Fibroblast of villous mesenchyme (primary cell): Measurements from ENCODE around the gene CACNG4. TPM values are rescaled to one million over a fixed set of nuclear protein-coding genes. Genes with fewer than 3 reads are reported as not detected.

Experiments used
- DNase-seq: peaks from one replicate; pipeline ENCODE4 v3.0.0-alpha.2; 2010; ENCODE audit warnings: low read depth
- H3K4me3 ChIP-seq: 2 replicates; pipeline ENCODE4 v1.5.1; 2011; ENCODE audit warnings: low read depth, mild to moderate bottlenecking, low read length
- CTCF ChIP-seq: IDR thresholded peaks from 2 replicates; pipeline ENCODE4 v1.5.1; 2012; ENCODE audit warnings: low read depth, mild to moderate bottlenecking, low read length; ENCODE audit not compliant: insufficient read depth
- total RNA-seq: library from RNA; depleted of rRNA; stranded (reverse); fragments of >200 nt; gene quantifications from 2 replicates; pipeline ENCODE4 v1.2.3, GENCODE V29; 2012

CACNG4 gene
- total RNA-seq, 1 donor = not detected

- no peak for DNase-seq
- H3K4me3 ChIP-seq = no peak overlapping the region
- TF ChIP-seq CTCF = no peak
Measured at GRCh38 chr17:67017910-67018309, 53.4 kb downstream of the CACNG4 start.

GRCh38 chr17:67018471-67019434 lies 54.2 kb downstream of the CACNG4 start:
- TF ChIP-seq CTCF = no peak
- DNase-seq = no peak
- H3K4me3 ChIP-seq = no peak overlapping the region

- no peak for TF ChIP-seq CTCF
- no peak overlapping the region for H3K4me3 ChIP-seq
- DNase-seq = no peak
Measured at GRCh38 chr17:67019809-67020208, 55.3 kb downstream of the CACNG4 start.

GRCh38 chr17:67020293-67020766 lies 55.8 kb downstream of the CACNG4 start:
- H3K4me3 ChIP-seq = no peak overlapping the region
- no peak for TF ChIP-seq CTCF
- DNase-seq = no peak

GRCh38 chr17:67021196-67021595 lies 56.7 kb downstream of the CACNG4 start:
- no peak overlapping the region for H3K4me3 ChIP-seq
- no peak for DNase-seq
- TF ChIP-seq CTCF = no peak

- no peak for DNase-seq
- TF ChIP-seq CTCF = no peak
- no peak overlapping the region for H3K4me3 ChIP-seq
Measured at GRCh38 chr17:67021743-67022450, 57.4 kb downstream of the CACNG4 start.
